ENCODE results near the gene ERBB2.

Gene ERBB2

DNA sequence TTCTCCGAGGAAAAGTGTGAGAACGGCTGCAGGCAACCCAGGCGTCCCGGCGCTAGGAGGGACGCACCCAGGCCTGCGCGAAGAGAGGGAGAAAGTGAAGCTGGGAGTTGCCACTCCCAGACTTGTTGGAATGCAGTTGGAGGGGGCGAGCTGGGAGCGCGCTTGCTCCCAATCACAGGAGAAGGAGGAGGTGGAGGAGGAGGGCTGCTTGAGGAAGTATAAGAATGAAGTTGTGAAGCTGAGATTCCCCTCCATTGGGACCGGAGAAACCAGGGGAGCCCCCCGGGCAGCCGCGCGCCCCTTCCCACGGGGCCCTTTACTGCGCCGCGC lies at the start of gene ERBB2:
Gene ERBB2, plus strand, starts transcription at position 247 of the 330 bp plus-strand sequence. CDS start 175 bp downstream, outside the sequence.
- DNase-seq (ENCODE audit: low read depth in 2 of 3, low spot score in 1 of 3), result no peak

GRCh38 chr17:39650121-39650579 lies 49.7 kb upstream of the ERBB2 start:
- no peak for DNase-seq (ENCODE audit: low read depth in 2 of 3, low spot score in 1 of 3)

DNA sequence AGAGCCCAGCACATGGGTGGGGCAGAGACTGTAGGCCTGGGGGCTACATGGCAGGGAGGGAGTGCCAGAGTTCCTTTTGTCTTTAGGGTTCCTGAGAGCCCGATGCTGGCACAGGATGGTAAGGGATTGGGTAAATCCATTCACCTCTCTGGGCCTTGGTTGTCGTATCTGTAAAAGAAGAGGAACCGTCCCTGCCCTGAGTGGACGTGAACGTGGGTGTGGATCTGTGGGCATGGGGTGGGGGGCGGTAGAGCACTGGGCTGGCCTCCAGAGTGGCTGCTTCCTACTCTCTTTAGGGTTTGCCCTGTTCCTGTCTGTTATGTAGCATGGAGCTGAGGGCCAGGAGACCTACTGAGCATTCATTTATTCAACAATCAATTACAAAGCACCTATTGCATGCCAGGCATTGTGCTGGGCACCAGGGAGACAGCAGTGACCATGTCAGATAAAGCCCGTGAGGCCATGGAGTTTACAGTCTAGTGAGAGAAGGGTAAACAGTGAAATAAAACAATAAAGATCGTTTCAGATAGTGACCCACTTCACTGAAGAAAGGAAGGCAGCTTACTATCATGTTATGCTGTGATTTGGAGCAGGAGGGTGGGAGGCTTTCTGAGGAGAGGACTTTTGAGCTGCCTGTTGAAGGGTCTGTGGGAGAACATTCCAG lies 47.8 kb upstream of the ERBB2 start:
- DNase-seq (ENCODE audit: low read depth in 2 of 3, low spot score in 1 of 3), result no peak

DNA sequence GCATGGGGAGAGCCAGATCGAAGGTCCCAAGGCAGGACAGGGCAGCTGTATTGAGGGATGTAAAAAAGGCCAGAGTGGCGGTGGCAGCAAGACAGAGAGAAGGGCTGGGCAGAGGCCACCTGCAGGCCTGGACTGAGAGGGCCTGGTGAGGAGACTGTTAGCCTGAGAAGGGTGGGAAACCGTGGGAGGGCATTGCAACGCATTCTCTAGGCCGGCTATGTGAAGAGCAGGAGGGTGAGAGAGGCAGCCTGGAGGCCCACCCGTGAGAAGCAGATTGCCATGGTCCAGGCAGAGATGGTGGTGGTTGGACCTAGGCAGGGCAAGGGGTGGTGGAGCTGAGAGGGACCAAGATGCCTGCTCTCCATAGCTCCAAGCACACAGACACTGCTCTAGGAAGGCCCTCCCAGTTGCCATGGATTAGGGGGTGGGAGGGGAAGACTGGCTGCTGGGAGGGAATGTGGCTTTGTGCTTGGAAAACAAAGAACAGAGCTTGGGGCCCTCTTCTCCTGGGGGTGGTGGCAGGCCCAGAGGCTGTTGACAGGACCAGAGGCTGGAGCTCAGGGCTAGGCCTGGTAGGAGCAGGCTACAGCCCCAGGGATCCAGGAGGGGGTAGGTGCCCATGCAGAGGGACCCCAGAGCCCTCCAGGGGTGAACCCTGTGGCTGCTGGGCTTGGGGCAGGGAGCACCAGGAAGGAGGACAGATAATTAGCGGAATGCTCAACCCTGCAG lies 47.1 kb upstream of the ERBB2 start:
- no peak for DNase-seq (ENCODE audit: low read depth in 2 of 3, low spot score in 1 of 3)

- no peak for DNase-seq (ENCODE audit: low read depth in 2 of 3, low spot score in 1 of 3)
Observed at GRCh38 chr17:39653316-39653661, 46.6 kb upstream of the ERBB2 start.

DNA sequence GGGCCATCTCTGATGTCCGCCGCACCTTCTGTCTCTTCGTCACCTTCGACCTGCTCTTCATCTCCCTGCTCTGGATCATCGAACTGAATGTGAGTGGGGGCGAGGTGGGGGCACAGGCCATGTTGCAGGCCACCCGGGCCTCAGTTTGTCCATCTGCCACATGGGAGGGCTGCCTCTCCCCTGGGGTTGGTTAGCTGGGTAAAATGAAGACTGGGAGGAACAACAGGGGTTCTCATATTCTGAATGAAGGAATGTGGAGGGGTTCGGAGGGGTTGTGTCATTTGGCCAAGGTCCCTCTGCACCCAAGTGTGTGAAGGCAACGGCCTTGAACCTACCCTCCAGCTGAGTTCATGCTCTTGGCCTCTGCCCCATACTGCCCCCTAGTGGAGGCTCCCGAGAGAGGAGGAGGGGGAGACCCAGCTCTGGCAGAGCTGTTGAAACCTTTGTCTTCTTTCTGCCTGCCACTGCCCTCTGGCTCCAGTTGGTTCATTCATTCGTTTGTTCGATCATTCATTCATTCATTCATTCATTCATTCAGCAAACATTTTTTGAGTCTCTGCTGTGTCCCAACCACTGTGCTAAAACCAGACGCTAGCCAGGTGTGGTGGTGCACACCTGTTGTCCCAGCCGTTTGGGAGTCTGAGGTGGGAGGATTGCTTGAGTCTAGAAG lies 46.1 kb upstream of the ERBB2 start:
- peak; percentile 63 to 87 (median 79) for DNase-seq (ENCODE audit: low read depth in 2 of 3, low spot score in 1 of 3)

DNA sequence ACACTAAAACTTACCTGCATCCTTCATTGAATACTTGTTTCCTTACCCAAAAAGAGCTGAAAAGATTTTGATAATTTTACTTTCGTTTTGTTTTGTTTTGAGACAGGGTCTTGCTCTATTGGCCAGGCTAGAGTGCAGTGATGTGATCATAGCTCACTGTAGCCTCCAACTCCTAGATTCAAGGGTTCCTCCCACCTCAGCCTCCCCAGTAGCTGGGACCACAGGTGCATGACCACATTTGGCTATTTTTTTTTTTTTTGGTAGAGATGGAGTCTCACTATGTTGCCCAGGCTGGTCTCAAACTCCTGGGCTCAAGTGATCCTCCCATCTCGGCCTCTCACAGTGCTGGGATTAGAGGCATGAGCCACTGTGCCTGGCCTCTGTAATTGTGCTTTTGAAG lies 44.8 kb upstream of the ERBB2 start:
- no peak for DNase-seq (ENCODE audit: low read depth in 2 of 3, low spot score in 1 of 3)

GRCh38 chr17:39658346-39658745 lies 41.5 kb upstream of the ERBB2 start:
- DNase-seq (ENCODE audit: low read depth in 2 of 3, low spot score in 1 of 3), result no peak

DNA sequence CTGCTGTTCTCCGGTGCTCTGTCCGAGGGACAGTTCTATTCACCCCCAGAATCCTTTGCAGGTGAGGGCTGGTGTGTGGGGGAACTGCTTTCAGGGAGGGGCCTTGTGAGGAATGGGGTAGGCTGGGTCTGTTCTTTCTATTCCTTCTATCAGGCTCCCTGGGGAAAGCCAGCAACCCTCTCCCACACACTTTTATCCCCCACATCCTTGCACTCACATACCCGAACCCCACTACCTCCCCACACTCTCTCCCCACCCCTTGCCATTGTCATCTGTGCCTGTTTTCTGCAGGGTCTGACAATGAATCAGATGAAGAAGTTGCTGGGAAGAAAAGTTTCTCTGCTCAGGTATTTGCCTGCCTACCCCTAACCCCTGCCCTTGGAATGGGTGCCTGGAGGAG lies 41.1 kb upstream of the ERBB2 start:
- DNase-seq (ENCODE audit: low read depth in 2 of 3, low spot score in 1 of 3), result no peak

DNA sequence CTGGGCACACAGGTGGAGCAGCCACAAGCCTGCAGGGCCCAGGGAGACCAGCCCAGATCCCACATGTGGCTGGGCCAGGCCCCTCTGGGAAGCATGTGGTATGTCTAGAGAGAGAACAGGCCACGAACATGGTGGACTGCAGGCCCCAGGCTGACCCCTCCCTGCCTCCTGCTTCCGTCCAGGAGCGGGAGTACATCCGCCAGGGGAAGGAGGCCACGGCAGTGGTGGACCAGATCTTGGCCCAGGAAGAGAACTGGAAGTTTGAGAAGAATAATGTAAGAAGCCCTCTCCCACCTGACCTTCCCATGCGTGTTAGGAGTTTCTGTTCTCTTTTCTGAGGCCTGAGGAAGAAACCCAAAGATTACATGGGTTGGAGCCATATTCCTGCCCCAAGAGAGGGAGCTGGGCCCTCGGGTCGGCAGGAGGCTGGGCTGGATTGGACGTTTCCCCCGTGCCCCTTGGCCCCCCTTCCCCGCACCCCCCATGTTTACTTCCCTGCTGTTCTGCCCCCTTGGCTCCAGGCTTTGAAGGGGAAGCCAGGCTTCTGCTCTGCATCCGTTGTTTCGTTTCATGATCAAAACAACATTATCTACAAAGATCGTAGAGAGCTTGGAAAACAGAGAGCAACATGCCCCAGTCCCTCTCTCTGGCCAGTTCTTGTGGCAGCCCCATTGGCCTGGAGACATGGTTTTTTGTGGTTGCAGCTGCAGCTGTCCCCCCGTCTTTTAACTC lies 40.4 kb upstream of the ERBB2 start:
- DNase-seq (ENCODE audit: low read depth in 2 of 3, low spot score in 1 of 3), result no peak

- no peak for DNase-seq (ENCODE audit: low read depth in 2 of 3, low spot score in 1 of 3)
Observed at GRCh38 chr17:39660011-39660360, 39.9 kb upstream of the ERBB2 start.

DNA sequence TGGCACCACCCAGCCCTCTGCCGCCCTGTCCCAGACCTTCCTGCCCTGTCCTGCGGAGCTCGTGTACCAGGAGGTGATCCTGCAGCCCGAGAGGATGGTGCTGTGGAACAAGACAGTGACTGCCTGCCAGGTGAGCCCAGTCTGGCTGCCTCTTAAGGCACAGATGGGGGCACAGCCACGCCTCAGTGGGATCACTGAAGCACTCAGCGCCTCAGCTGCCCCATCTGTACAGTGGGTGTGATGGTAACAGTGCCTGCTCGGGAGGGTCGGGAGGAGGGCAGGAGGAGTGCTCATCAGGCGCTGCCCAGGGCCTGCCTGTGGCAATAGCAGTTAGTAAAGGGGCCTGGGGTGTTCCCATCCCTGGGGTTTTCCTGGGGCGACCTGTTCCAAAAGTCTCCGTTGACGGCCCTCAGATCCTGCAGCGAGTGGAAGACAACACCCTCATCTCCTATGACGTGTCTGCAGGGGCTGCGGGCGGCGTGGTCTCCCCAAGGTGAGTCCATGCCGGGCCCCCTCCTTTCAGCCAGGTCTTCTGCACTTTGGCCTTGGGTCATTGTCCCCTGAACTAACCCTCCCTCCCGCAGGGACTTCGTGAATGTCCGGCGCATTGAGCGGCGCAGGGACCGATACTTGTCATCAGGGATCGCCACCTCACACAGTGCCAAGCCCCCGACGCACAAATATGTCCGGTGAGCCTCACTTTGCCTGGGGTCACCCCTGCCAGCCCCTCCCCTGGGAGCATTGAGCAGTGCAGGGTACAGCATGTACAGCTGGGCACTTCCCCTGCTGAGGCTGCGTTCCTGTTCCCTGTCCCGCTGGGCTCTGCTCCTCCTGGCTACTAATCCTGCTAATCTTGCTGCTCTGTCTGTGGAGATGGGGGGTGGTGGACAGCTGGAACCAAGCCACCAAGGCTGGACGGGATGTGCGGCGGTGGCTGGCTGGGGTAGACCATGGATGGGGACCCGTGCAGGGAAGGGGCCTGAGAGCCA lies 39.2 kb upstream of the ERBB2 start:
- DNase-seq (ENCODE audit: low read depth in 2 of 3, low spot score in 1 of 3), result no peak

DNA sequence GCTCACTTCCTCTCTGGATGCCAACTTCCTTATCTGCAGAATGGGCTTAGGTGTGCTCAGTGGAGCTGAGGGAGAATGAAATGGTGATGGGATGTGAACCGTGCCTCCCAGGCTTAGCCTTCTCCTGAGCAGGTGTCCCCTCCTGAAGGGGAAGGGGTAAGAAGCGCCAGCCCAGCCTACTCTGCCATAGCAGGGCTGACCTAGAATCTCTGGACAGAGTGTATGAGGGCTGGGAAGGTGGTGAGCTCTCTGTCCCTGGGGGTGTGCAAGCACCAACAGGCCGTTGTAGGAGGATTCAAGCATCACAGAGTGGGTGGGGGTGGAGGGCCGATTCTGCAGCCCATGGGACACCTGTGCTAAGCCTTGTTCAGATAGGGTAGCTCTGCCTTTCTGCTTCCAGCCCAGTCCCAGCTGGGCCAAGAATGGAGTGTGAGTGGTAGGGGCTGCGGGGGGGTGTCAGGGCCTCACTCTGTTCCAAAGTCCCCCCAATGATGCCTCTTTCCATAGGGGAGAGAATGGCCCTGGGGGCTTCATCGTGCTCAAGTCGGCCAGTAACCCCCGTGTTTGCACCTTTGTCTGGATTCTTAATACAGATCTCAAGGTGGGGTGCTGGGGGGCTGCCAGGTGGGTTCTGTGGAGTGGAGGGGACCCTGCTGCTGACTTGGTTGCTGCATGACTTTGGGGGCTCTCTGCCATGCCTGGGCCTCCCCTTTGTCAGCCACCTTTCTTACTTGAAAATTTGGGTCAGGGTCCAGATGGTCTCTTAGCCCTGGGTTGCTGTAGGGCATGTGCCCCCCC lies 37.9 kb upstream of the ERBB2 start:
- no peak for DNase-seq (ENCODE audit: low read depth in 2 of 3, low spot score in 1 of 3)

GRCh38 chr17:39662551-39663339 lies 37.1 kb upstream of the ERBB2 start:
- DNase-seq (ENCODE audit: low read depth in 2 of 3, low spot score in 1 of 3), result no peak

GRCh38 chr17:39663340-39663687 lies 36.5 kb upstream of the ERBB2 start:
- DNase-seq (ENCODE audit: low read depth in 2 of 3, low spot score in 1 of 3), result no peak

- DNase-seq (ENCODE audit: low read depth in 2 of 3, low spot score in 1 of 3), result no peak
Observed at GRCh38 chr17:39663688-39664580, 35.9 kb upstream of the ERBB2 start.

- DNase-seq (ENCODE audit: low read depth in 2 of 3, low spot score in 1 of 3), result no peak
Observed at GRCh38 chr17:39664581-39665561, 35.0 kb upstream of the ERBB2 start, which contains the start of gene TCAP. Gene TCAP (plus strand): TSS chr17:39665349. CDS start chr17:39665360, 11 bp downstream.

All from stimulated activated CD4-positive, alpha-beta T cell treated with anti-CD3 and anti-CD28 coated beads, Interleukin-12 subunit alpha, Interleukin-12 subunit beta, amount 100 ng/mL, for 48 hours (primary cell).